Astrocyte of the cerebellum (primary cell): Measurements from ENCODE around the gene SF3A2.

ENCODE experiments used
- DNase-seq: peaks from one replicate; pipeline ENCODE4 v3.0.0-alpha.2; 2011; ENCODE audit warnings: low read depth
- H3K4me3 ChIP-seq: 2 replicates; pipeline ENCODE4 v1.5.1; 2011; ENCODE audit warnings: mild to moderate bottlenecking, low read depth, low read length, moderate library complexity
- CTCF ChIP-seq: IDR thresholded peaks from 2 replicates; pipeline ENCODE4 v1.5.1; 2012; ENCODE audit warnings: low read length, low read depth, moderate library complexity, mild to moderate bottlenecking; ENCODE audit errors: missing control alignments
- in situ Hi-C: cut with HindIII; loops from 2 replicates; pipeline ENCODE4 v1.10.0; 2017; ENCODE audit warnings: low sequenced_read_pairs

SF3A2 gene

GRCh38 chr19:2207008-2207407 lies 29.6 kb upstream of the SF3A2 start:
- TF ChIP-seq CTCF = no peak
- no peak for DNase-seq
- in situ Hi-C loops = no loop called here
- no peak overlapping the region for H3K4me3 ChIP-seq

GRCh38 chr19:2207991-2208860 lies 28.4 kb upstream of the SF3A2 start:
- H3K4me3 ChIP-seq = no peak overlapping the region
- in situ Hi-C loops = no loop called here
- no peak for TF ChIP-seq CTCF
- no peak for DNase-seq

DNA sequence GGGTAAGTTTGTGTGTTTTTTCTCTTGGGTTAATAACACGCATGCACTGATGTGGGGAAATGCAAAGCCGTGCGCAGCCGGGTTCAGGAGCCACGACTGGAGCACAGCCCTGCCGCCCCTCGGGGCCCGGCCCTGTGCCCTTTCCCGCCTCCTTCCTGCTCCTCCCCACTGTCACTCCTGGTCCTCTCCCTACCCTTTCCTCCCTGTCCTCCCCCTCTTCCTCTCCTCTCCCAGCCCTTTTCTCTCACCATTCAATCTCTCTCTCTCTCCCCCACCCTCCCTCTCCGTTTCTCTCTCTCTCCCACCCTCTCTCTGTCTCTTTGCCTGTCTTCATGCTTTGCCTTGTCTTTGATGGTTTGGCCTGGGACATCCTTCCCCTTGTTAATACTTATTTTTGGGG lies 27.6 kb upstream of the SF3A2 start:
- no peak for DNase-seq
- no peak for TF ChIP-seq CTCF
- in situ Hi-C loops = no loop called here
- H3K4me3 ChIP-seq = no peak overlapping the region

DNA sequence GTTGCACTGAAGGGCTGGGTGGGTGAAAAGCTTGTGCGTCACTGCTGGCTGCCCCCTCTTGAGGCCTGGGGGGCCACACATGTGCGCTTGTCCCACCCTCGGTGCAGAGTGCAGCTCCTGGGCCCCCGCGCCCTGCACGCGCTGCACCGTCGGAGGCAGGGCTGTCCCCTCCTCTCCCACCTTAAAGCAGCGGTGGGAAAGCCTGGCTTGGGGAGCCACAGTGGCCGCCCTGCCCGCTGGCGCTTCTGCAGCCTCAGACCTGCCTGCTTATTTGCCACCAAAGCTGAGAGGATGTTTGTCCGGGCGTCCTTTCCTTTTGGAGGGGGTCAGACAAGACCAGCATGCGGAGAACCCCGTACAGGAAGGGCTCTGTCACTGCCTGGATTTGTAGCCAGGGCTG lies 27.2 kb upstream of the SF3A2 start:
- in situ Hi-C loops = no loop called here
- no peak for DNase-seq
- no peak for TF ChIP-seq CTCF
- no peak overlapping the region for H3K4me3 ChIP-seq

- in situ Hi-C loops = loop anchor here (5.0 kb wide), 1 partner anchor 93 kb away; no protein-coding TSS in a partner anchor
- no peak for DNase-seq
- no peak overlapping the region for H3K4me3 ChIP-seq
- no peak for TF ChIP-seq CTCF
These were observed 26.4 kb upstream of the SF3A2 start for GRCh38 chr19:2210206-2210605.

- H3K4me3 ChIP-seq = no peak overlapping the region
- no peak for TF ChIP-seq CTCF
- DNase-seq = no peak
- in situ Hi-C loops = loop anchor here (5.0 kb wide), 1 partner anchor 94 kb away; no protein-coding TSS in a partner anchor
These were observed 25.5 kb upstream of the SF3A2 start for GRCh38 chr19:2210987-2211740.
